PFSK-1 (cell line): ENCODE measurements around the gene SORBS2.

Experiments used
- POLR2AphosphoS5 ChIP-seq: IDR thresholded peaks from 2 replicates; pipeline ENCODE4 v1.6.1; 2012; ENCODE audit warnings: low read depth, mild to moderate bottlenecking, control low read depth, low read length, moderate library complexity
- SIN3A ChIP-seq: IDR thresholded peaks from 2 replicates; pipeline ENCODE4 v1.6.1; 2012; ENCODE audit warnings: mild to moderate bottlenecking, low read length, moderate library complexity, borderline replicate concordance; ENCODE audit not compliant: insufficient read depth
- TAF1 ChIP-seq: IDR thresholded peaks from 2 replicates; pipeline ENCODE4 v1.6.1; 2012; ENCODE audit warnings: low read length, control low read depth, borderline replicate concordance; ENCODE audit not compliant: insufficient read depth
- TF ChIP-seq, protein P1 (sequence below), 2 experiments: IDR thresholded peaks; 2 replicates each; pipeline versions ENCODE4 v1.6.1 to v1.8.0; 2011 to 2012; ENCODE audit warnings: low read depth in 2 of 2, low read length in 2 of 2, control low read depth in 1 of 2, inconsistent platforms in 1 of 2, mild to moderate bottlenecking in 1 of 2, moderate library complexity in 1 of 2; ENCODE audit not compliant: insufficient read depth in 1 of 2

DNA sequence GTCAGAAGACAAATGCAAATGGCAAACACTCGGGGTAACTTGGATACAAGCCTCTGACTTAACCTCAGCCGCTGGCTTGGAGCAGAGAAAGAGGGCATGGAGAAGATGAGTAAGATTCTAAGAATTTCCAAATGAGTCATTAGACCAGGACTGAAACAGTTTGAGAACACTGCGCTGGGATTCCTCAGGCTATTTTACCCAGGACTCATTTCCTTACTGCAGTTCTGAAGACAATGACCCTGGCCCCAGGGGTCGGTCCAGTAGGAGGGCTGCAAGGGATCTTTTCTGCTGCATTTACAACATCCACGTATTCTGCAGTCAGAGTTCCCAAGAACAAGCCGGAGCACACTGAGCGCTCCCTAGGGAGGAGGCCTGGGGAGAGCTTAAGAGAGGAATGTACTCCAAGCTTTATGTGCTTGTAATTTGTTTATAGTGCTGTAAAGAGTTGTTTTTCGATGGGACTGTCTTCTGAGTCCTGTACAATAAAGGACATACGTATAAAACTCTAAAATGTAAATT is 27.3 kb upstream of the SORBS2 start:
- no peak for TF ChIP-seq POLR2AphosphoS5
- TF ChIP-seq, protein P1, sequence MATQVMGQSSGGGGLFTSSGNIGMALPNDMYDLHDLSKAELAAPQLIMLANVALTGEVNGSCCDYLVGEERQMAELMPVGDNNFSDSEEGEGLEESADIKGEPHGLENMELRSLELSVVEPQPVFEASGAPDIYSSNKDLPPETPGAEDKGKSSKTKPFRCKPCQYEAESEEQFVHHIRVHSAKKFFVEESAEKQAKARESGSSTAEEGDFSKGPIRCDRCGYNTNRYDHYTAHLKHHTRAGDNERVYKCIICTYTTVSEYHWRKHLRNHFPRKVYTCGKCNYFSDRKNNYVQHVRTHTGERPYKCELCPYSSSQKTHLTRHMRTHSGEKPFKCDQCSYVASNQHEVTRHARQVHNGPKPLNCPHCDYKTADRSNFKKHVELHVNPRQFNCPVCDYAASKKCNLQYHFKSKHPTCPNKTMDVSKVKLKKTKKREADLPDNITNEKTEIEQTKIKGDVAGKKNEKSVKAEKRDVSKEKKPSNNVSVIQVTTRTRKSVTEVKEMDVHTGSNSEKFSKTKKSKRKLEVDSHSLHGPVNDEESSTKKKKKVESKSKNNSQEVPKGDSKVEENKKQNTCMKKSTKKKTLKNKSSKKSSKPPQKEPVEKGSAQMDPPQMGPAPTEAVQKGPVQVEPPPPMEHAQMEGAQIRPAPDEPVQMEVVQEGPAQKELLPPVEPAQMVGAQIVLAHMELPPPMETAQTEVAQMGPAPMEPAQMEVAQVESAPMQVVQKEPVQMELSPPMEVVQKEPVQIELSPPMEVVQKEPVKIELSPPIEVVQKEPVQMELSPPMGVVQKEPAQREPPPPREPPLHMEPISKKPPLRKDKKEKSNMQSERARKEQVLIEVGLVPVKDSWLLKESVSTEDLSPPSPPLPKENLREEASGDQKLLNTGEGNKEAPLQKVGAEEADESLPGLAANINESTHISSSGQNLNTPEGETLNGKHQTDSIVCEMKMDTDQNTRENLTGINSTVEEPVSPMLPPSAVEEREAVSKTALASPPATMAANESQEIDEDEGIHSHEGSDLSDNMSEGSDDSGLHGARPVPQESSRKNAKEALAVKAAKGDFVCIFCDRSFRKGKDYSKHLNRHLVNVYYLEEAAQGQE (IDR thresholded peaks at IDR 0.05; ENCODE audit: insufficient read depth in 1 of 2, low read depth in 2 of 2, low read length in 2 of 2) = no peak
- TF ChIP-seq TAF1 = no peak
- TF ChIP-seq SIN3A = no peak
